ENCODE data around the gene SND1.

SND1 gene

GRCh38 chr7:127625331-127625730 lies 26.7 kb upstream of the SND1 start:
- H3F3A ChIP-seq (ENCODE audit: insufficient read depth): no peaks in the 10 kb centered on the region
- no peak overlapping the region for H3K4me2 ChIP-seq (ENCODE audit: low read depth, low read length, poor library complexity, severe bottlenecking)
- no peak overlapping the region for H3K9ac ChIP-seq (ENCODE audit: low read length)
- H3K4me3 ChIP-seq (ENCODE audit: insufficient read depth, low read length, poor library complexity, severe bottlenecking): no peak overlapping the region
- no peak overlapping the region for H3K27ac ChIP-seq (ENCODE audit: low read depth, low read length)
- H2AFZ ChIP-seq (ENCODE audit: low read depth, low read length, severe bottlenecking): no peak overlapping the region
- no peak for TF ChIP-seq EZH2phosphoT487 (conservative IDR thresholded peaks at IDR 0.05; ENCODE audit: low read length)
- no peaks in the 10 kb centered on the region for H3K79me2 ChIP-seq (ENCODE audit: insufficient read depth, low read length)
- no peaks in the 10 kb centered on the region; the same call in 1 of the 2 replicates for H3K36me3 ChIP-seq (ENCODE audit: low read length)
- no peaks in the 10 kb centered on the region for H3K9me2 ChIP-seq (replicated peaks; ENCODE audit: insufficient read depth, low read length)
- H3K27me3 ChIP-seq (ENCODE audit: low read length): no peaks in the 10 kb centered on the region
- no peaks in the 10 kb centered on the region for H4K20me1 ChIP-seq (ENCODE audit: low read depth, low read length)
- no peaks in the 10 kb centered on the region for H3K9me3 ChIP-seq (ENCODE audit: insufficient read depth, low read length)

GRCh38 chr7:127628445-127628844 lies 23.5 kb upstream of the SND1 start:
- peak; percentile 35 for TF ChIP-seq CTCF (IDR thresholded peaks at IDR 0.05; ENCODE audit: insufficient read depth, low read length, poor library complexity, severe bottlenecking)
- no peak for TF ChIP-seq EZH2phosphoT487 (conservative IDR thresholded peaks at IDR 0.05; ENCODE audit: low read length)
- no peak overlapping the region for H3K4me2 ChIP-seq (ENCODE audit: low read depth, low read length, poor library complexity, severe bottlenecking)
- H3K9me3 ChIP-seq (ENCODE audit: insufficient read depth, low read length): no peaks in the 10 kb centered on the region

GRCh38 chr7:127629268-127629854 lies 22.6 kb upstream of the SND1 start:
- Histone ChIP-seq H4K20me1 (ENCODE audit: low read depth, low read length) (no peaks in the 10 kb centered on the region), H2AFZ (ENCODE audit: low read depth, low read length, severe bottlenecking) (no peak overlapping the region), H3K9me2 (replicated peaks; ENCODE audit: insufficient read depth, low read length) (no peaks in the 10 kb centered on the region), H3K4me3 (ENCODE audit: insufficient read depth, low read length, poor library complexity, severe bottlenecking) (no peak overlapping the region), H3F3A (ENCODE audit: insufficient read depth) (no peaks in the 10 kb centered on the region), H3K36me3 (ENCODE audit: low read length) (no peaks in the 10 kb centered on the region; the same call in 1 of the 2 replicates), H3K4me2 (ENCODE audit: low read depth, low read length, poor library complexity, severe bottlenecking) (no peak overlapping the region), H3K9me3 (ENCODE audit: insufficient read depth, low read length) (no peaks in the 10 kb centered on the region), H3K27me3 (ENCODE audit: low read length) (no peaks in the 10 kb centered on the region), H3K79me2 (ENCODE audit: insufficient read depth, low read length) (no peaks in the 10 kb centered on the region), H3K27ac (ENCODE audit: low read depth, low read length) (no peak overlapping the region), H3K9ac (ENCODE audit: low read length) (no peak overlapping the region)
- TF ChIP-seq CTCF (IDR thresholded peaks at IDR 0.05; ENCODE audit: insufficient read depth, low read length, poor library complexity, severe bottlenecking): peak; percentile 58
- no peak for TF ChIP-seq EZH2phosphoT487 (conservative IDR thresholded peaks at IDR 0.05; ENCODE audit: low read length)

More at GRCh38 chr7:127628445-127628844, 23.5 kb upstream of the SND1 start:
- Histone ChIP-seq H3K27ac (ENCODE audit: low read depth, low read length) (no peak overlapping the region), H3K36me3 (ENCODE audit: low read length) (no peaks in the 10 kb centered on the region; the same call in 1 of the 2 replicates), H3K4me3 (ENCODE audit: insufficient read depth, low read length, poor library complexity, severe bottlenecking) (no peak overlapping the region), H3F3A (ENCODE audit: insufficient read depth) (no peaks in the 10 kb centered on the region), H3K9me2 (replicated peaks; ENCODE audit: insufficient read depth, low read length) (no peaks in the 10 kb centered on the region), H4K20me1 (ENCODE audit: low read depth, low read length) (no peaks in the 10 kb centered on the region), H2AFZ (ENCODE audit: low read depth, low read length, severe bottlenecking) (no peak overlapping the region), H3K79me2 (ENCODE audit: insufficient read depth, low read length) (no peaks in the 10 kb centered on the region), H3K27me3 (ENCODE audit: low read length) (no peaks in the 10 kb centered on the region), H3K9ac (ENCODE audit: low read length) (no peak overlapping the region)

GRCh38 chr7:127632276-127632910 lies 19.6 kb upstream of the SND1 start:
- TF ChIP-seq CTCF (IDR thresholded peaks at IDR 0.05; ENCODE audit: insufficient read depth, low read length, poor library complexity, severe bottlenecking) (no peak), EZH2phosphoT487 (conservative IDR thresholded peaks at IDR 0.05; ENCODE audit: low read length) (no peak)
- H3K27ac ChIP-seq (ENCODE audit: low read depth, low read length): no peak overlapping the region

More at GRCh38 chr7:127632276-127632910, 19.6 kb upstream of the SND1 start:
- Histone ChIP-seq H2AFZ (ENCODE audit: low read depth, low read length, severe bottlenecking) (no peak overlapping the region), H3K27me3 (ENCODE audit: low read length) (no peaks in the 10 kb centered on the region), H3K36me3 (ENCODE audit: low read length) (no peaks in the 10 kb centered on the region), H3K79me2 (ENCODE audit: insufficient read depth, low read length) (no peaks in the 10 kb centered on the region), H3K4me3 (ENCODE audit: insufficient read depth, low read length, poor library complexity, severe bottlenecking) (no peak overlapping the region), H3K9ac (ENCODE audit: low read length) (no peak overlapping the region), H3K9me3 (ENCODE audit: insufficient read depth, low read length) (no peaks in the 10 kb centered on the region), H3K4me2 (ENCODE audit: low read depth, low read length, poor library complexity, severe bottlenecking) (no peak overlapping the region), H3K9me2 (replicated peaks; ENCODE audit: insufficient read depth, low read length) (no peaks in the 10 kb centered on the region), H4K20me1 (ENCODE audit: low read depth, low read length) (no peaks in the 10 kb centered on the region), H3F3A (ENCODE audit: insufficient read depth) (no peaks in the 10 kb centered on the region)

All from SU-DHL-6 (cell line).